GM23248 (cell line): ENCODE measurements around the gene C19orf25.

Experiments
- EZH2 ChIP-seq: fragments of 200-600 bp; sonication (generic); IDR thresholded peaks from 2 replicates; pipeline ENCODE4 v1.6.1; 2018; ENCODE audit warnings: antibody characterized with exemption, mild to moderate bottlenecking; ENCODE audit not compliant: insufficient read depth, poor library complexity, severe bottlenecking
- EZH2phosphoT487 ChIP-seq: fragments of 200-600 bp; sonication (generic); IDR thresholded peaks from 2 replicates; pipeline ENCODE4 v1.6.1; 2018; ENCODE audit warnings: antibody characterized with exemption, moderate library complexity, mild to moderate bottlenecking, low read depth; ENCODE audit not compliant: insufficient read depth

GRCh38 chr19:1428738-1429391 lies 50.1 kb downstream of the C19orf25 start:
- TF ChIP-seq EZH2, result no peak
- TF ChIP-seq EZH2phosphoT487, result no peak
